ENCODE data around the gene MAP1LC3B2. TPM values are rescaled to one million over a fixed set of nuclear protein-coding genes. Genes with fewer than 3 reads are reported as not detected.

Gene MAP1LC3B2
- total and polyA plus RNA-seq, 2 of the 13 experiments (the other 11 are each of a cell fraction or from before 2014, with no cell fraction given): 0.60 to 2.2 TPM

DNA sequence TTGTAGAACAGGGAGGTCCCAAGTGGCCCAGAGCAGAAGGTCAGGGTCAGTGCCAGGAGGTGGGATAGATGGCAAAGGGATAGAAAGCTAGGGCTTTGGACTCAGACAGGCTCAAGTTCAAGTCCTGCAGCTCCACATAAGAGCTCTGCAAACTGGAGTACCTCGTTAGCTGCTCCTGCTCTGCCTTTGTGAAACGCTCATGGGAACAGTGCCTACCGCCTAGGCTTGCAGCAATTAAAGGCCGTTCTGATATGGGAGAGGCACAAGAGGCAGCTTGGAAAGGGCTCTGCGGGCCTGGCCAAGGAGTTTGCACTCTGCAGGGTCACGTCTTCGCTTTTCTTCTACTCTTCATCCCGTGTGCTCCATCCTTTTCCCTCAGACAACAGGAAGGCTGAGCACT lies 54.1 kb downstream of the MAP1LC3B2 start:
- no peak overlapping the region for H3K4me3 ChIP-seq (replicated peaks in 1 of 3; ENCODE audit: insufficient read depth in 1 of 3, low read depth in 2 of 3, low read length in 3 of 3)
- TF ChIP-seq ZNF646 (CRISPR knock-in tag; IDR thresholded peaks at IDR 0.05) (no peak), ZNF362 (CRISPR knock-in tag; IDR thresholded peaks at IDR 0.05; ENCODE audit: borderline replicate concordance) (no peak), ZGPAT (CRISPR knock-in tag; IDR thresholded peaks at IDR 0.05) (no peak), KLF13 (CRISPR knock-in tag; IDR thresholded peaks at IDR 0.05) (no peak), HDAC6 (IDR thresholded peaks at IDR 0.05; ENCODE audit: low read depth, low read length) (no peak)
- H3K79me2 ChIP-seq (ENCODE audit: insufficient read depth, low read length): no peaks in the 10 kb centered on the region
- H3K36me3 ChIP-seq (replicated peaks in 1 of 2; ENCODE audit: control insufficient read depth in 1 of 2, insufficient read depth in 2 of 2, low read length in 2 of 2): no peaks in the 10 kb centered on the region
- peak; percentile 33 for DNase-seq (ENCODE audit: low spot score)
- ChIA-PET CTCF (ENCODE audit: low intra/inter-chr PET ratio, low total read pairs) (no interaction called here), POLR2A (no interaction called here)
- in situ Hi-C loops (cut with HindIII; ENCODE audit: extremely low pct_ligation_motif_present, low pct_unique_long_range_greater_than_20kb): no loop called here
- no peaks in the 10 kb centered on the region for H3K9me3 ChIP-seq (ENCODE audit: low read length)
- BruUV-seq (replicated peaks): no TSS peak
- WGBS (ENCODE audit: low lambda C conversion rate): 35% methylated on average over 3 of the region's 8 CpGs
- H3K27me3 ChIP-seq (ENCODE audit: control insufficient read depth in 1 of 2, insufficient read depth in 2 of 2, low read length in 2 of 2): peaks cover 0 to 16% of the 10 kb centered on the region in 2 experiments; a peak in 2 of 5 replicates
- H3K4me2 ChIP-seq (ENCODE audit: low read depth, low read length): no peak overlapping the region
- no peak overlapping the region for H3K9ac ChIP-seq (ENCODE audit: insufficient read depth, low read depth, low read length)
- H2AFZ ChIP-seq (ENCODE audit: low read length): no peak overlapping the region
- no peaks in the 10 kb centered on the region for H3K4me1 ChIP-seq (ENCODE audit: insufficient read depth, low read length)
- no peak for FAIRE-seq
- no peaks in the 10 kb centered on the region for H4K20me1 ChIP-seq (ENCODE audit: insufficient read depth, low read length)
- peak; percentile 41; the same call in 2 of the 3 replicates for ATAC-seq
- H3K27ac ChIP-seq (ENCODE audit: extremely low read length, insufficient read depth, low read length): no peak overlapping the region
- intact Hi-C loops (cut with micrococcal nuclease; ENCODE audit: unreplicated experiment): no loop called here
